ENCODE measurements around the gene HDDC2.

The HDDC2 gene

DNA sequence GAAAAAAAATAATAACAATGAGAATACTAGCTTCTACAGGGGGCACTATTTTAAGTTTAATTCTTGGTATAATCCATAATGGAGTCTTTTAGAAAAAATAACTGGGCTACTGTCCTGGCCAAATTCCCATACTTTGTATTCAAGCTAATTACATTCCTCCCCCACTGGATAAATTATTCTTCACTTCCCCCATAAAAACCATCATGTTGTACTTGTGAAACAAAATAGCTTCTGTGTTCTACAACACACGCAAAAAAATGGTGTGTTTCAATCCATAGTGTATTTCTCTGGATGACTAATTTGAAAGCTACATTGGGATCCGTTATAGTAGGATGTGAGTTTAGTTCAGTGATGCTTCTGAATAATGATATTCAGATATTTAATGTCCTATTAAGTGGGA lies 21.6 kb upstream of the HDDC2 start:
- Histone ChIP-seq H3K9ac (ENCODE audit: low read length) (no peak overlapping the region), H4K5ac (ENCODE audit: low read length) (no peak overlapping the region), H2AK5ac (ENCODE audit: low read length) (no peak overlapping the region), H3K4me2 (ENCODE audit: low read length) (no peak overlapping the region), H2BK5ac (ENCODE audit: low read length) (no peak overlapping the region), H3K23ac (ENCODE audit: low read length) (no peak overlapping the region), H3K56ac (ENCODE audit: low read length) (no peak overlapping the region), H2BK15ac (replicated peaks; ENCODE audit: low read depth) (no peak overlapping the region), H3K4ac (ENCODE audit: low read depth, low read length) (no peak overlapping the region), H2BK120ac (ENCODE audit: low read depth, low read length) (no peak overlapping the region), H3K79me2 (ENCODE audit: control insufficient read depth, insufficient read depth, low read length) (no peaks in the 10 kb centered on the region), H4K8ac (ENCODE audit: low read depth, low read length) (no peak overlapping the region), H3K18ac (ENCODE audit: low read length) (no peak overlapping the region), H3K79me1 (ENCODE audit: low read length) (no peaks in the 10 kb centered on the region), H3K4me1 (ENCODE audit: control insufficient read depth, low read depth, low read length) (no peaks in the 10 kb centered on the region), H3K4me3 (ENCODE audit: low read length) (no peak overlapping the region), H3K36me3 (ENCODE audit: control insufficient read depth, insufficient read depth, low read length) (no peaks in the 10 kb centered on the region), H3K27me3 (ENCODE audit: insufficient read depth, low read length, poor library complexity) (no peaks in the 10 kb centered on the region), H3K27ac (ENCODE audit: low read depth, low read length) (no peak overlapping the region)
- no peak for DNase-seq
- WGBS (ENCODE audit: extremely low coverage, insufficient coverage, low lambda C conversion rate), result no CpG with 5 or more reads among the region's 2 CpGs

DNA sequence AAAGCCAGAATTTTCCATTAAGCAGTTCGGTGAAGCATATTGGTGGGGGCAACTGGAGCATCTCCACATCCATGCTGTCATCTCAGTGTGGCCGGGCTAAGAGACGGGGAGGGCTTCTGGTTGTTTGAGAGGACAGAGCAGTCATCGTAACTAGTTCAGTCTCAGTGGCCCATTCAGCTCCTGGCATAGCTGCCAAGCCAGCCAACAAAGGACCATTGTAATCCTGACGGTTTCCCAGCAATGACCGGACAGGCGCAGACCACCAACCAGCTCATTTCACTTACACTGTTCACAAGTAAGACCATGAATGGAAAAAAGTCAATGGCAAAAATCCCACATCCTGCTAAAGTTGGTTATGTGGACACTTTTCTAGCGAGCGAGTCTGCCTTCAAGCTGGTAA lies 14.9 kb upstream of the HDDC2 start:
- no peak overlapping the region for H2BK5ac ChIP-seq (ENCODE audit: low read length)
- no peak overlapping the region for H3K56ac ChIP-seq (ENCODE audit: low read length)
- no peak overlapping the region for H3K23ac ChIP-seq (ENCODE audit: low read length)
- no peak overlapping the region for H2BK15ac ChIP-seq (replicated peaks; ENCODE audit: low read depth)
- no peaks in the 10 kb centered on the region for H3K27me3 ChIP-seq (ENCODE audit: insufficient read depth, low read length, poor library complexity)
- H3K27ac ChIP-seq (ENCODE audit: low read depth, low read length), result no peak overlapping the region
- WGBS (ENCODE audit: extremely low coverage, insufficient coverage, low lambda C conversion rate), result no CpG with 5 or more reads among the region's 9 CpGs
- H3K18ac ChIP-seq (ENCODE audit: low read length), result no peak overlapping the region
- no peak overlapping the region for H2BK120ac ChIP-seq (ENCODE audit: low read depth, low read length)
- no peak overlapping the region for H3K9ac ChIP-seq (ENCODE audit: low read length)
- H3K4ac ChIP-seq (ENCODE audit: low read depth, low read length), result no peak overlapping the region
- H4K8ac ChIP-seq (ENCODE audit: low read depth, low read length), result no peak overlapping the region
- no peak overlapping the region for H2AK5ac ChIP-seq (ENCODE audit: low read length)
- no peak overlapping the region for H3K4me3 ChIP-seq (ENCODE audit: low read length)
- no peak for DNase-seq
- H3K79me2 ChIP-seq (ENCODE audit: control insufficient read depth, insufficient read depth, low read length), result no peaks in the 10 kb centered on the region
- H4K5ac ChIP-seq (ENCODE audit: low read length), result no peak overlapping the region
- H3K4me1 ChIP-seq (ENCODE audit: control insufficient read depth, low read depth, low read length), result no peaks in the 10 kb centered on the region
- H3K36me3 ChIP-seq (ENCODE audit: control insufficient read depth, insufficient read depth, low read length), result no peaks in the 10 kb centered on the region
- H3K4me2 ChIP-seq (ENCODE audit: low read length), result no peak overlapping the region
- no peaks in the 10 kb centered on the region for H3K79me1 ChIP-seq (ENCODE audit: low read length)

DNA sequence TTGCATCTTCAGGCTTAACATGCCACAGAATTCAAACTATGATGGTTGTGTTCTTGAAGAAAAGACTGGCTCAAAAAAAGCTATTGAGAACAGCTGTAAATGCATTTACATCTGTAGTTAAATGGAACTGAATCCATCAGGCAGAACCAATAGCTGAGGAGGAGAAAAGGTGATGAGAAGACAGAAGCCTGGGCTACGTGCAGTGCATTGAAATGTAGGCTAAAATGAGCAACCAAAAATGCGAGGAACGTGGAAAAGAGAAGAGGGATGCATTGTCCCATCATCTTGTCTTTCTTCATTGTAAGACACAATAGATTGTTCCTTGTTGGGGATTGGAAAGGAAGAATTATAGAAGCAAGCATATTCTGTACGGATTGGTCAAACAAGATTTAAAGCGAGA lies 13.8 kb upstream of the HDDC2 start:
- no peak overlapping the region for H3K27ac ChIP-seq (ENCODE audit: low read depth, low read length)
- H3K18ac ChIP-seq (ENCODE audit: low read length), result no peak overlapping the region
- no peak overlapping the region for H3K4ac ChIP-seq (ENCODE audit: low read depth, low read length)
- no peaks in the 10 kb centered on the region for H3K79me1 ChIP-seq (ENCODE audit: low read length)
- DNase-seq, result no peak
- H3K4me3 ChIP-seq (ENCODE audit: low read length), result no peak overlapping the region
- no peak overlapping the region for H3K4me2 ChIP-seq (ENCODE audit: low read length)
- H3K9ac ChIP-seq (ENCODE audit: low read length), result no peak overlapping the region
- no peak overlapping the region for H2BK120ac ChIP-seq (ENCODE audit: low read depth, low read length)
- H3K27me3 ChIP-seq (ENCODE audit: insufficient read depth, low read length, poor library complexity), result no peaks in the 10 kb centered on the region
- H2AK5ac ChIP-seq (ENCODE audit: low read length), result no peak overlapping the region
- no peaks in the 10 kb centered on the region for H3K79me2 ChIP-seq (ENCODE audit: control insufficient read depth, insufficient read depth, low read length)
- no peaks in the 10 kb centered on the region for H3K36me3 ChIP-seq (ENCODE audit: control insufficient read depth, insufficient read depth, low read length)
- no peak overlapping the region for H2BK15ac ChIP-seq (replicated peaks; ENCODE audit: low read depth)
- no peak overlapping the region for H4K8ac ChIP-seq (ENCODE audit: low read depth, low read length)
- H3K56ac ChIP-seq (ENCODE audit: low read length), result no peak overlapping the region
- no peak overlapping the region for H3K23ac ChIP-seq (ENCODE audit: low read length)
- WGBS (ENCODE audit: extremely low coverage, insufficient coverage, low lambda C conversion rate), result no CpG with 5 or more reads among the region's 5 CpGs
- H4K5ac ChIP-seq (ENCODE audit: low read length), result no peak overlapping the region
- H2BK5ac ChIP-seq (ENCODE audit: low read length), result no peak overlapping the region
- H3K4me1 ChIP-seq (ENCODE audit: control insufficient read depth, low read depth, low read length), result no peaks in the 10 kb centered on the region

DNA sequence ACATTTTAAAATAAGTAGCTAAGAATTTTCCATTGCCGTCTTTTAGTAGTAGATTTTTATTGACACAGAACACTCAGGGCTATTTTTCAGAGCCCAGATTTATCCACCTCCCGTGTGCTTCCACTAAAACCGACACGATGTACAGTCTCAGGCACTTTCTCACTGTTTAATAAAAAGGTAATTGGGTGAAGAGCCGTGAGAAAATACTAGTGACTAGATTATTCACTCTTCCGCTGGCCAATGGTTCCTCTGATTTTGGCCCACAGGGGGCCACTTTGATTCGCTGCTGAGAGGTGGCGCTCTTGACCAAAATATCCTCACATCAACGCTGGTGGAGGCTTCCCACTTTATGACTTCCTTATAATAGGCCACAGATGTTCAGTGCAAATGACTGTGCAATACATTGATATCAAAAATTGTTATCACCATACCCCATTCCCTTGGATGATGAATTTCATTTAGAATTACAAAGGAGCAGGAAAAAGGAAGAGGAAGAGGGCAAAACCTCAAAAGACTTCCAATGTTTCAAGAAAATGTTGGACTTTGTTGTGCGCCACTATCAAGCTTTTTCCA lies 12.3 kb upstream of the HDDC2 start:
- H3K79me2 ChIP-seq (ENCODE audit: control insufficient read depth, insufficient read depth, low read length), result no peaks in the 10 kb centered on the region

DNA sequence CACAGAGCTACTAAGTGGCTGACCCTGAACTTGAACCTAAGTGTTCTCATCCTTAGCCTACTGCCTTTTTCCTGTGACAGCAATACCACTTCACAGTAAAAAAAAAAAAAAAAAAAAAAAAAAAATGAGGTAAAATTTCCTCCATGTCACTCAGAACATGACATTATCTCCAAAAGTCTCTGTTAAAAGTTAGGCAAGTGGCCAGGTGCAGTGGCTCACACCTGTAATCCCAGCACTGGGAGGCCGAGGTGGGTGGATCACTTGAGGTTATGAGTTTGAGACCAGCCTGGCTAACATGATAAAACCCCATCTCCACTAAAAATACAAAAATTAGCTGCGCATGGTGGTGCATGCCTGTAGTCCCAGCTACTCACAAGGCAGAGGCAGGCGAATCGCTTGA lies 11.2 kb upstream of the HDDC2 start:
- Histone ChIP-seq H2BK15ac (replicated peaks; ENCODE audit: low read depth) (no peak overlapping the region), H3K36me3 (ENCODE audit: control insufficient read depth, insufficient read depth, low read length) (no peaks in the 10 kb centered on the region), H3K79me1 (ENCODE audit: low read length) (no peaks in the 10 kb centered on the region), H3K18ac (ENCODE audit: low read length) (no peak overlapping the region), H3K23ac (ENCODE audit: low read length) (no peak overlapping the region), H3K56ac (ENCODE audit: low read length) (no peak overlapping the region), H2AK5ac (ENCODE audit: low read length) (no peak overlapping the region), H3K27me3 (ENCODE audit: insufficient read depth, low read length, poor library complexity) (no peaks in the 10 kb centered on the region), H3K4me2 (ENCODE audit: low read length) (no peak overlapping the region), H2BK120ac (ENCODE audit: low read depth, low read length) (no peak overlapping the region), H3K79me2 (ENCODE audit: control insufficient read depth, insufficient read depth, low read length) (no peaks in the 10 kb centered on the region), H4K8ac (ENCODE audit: low read depth, low read length) (no peak overlapping the region), H4K5ac (ENCODE audit: low read length) (no peak overlapping the region), H3K4me1 (ENCODE audit: control insufficient read depth, low read depth, low read length) (no peaks in the 10 kb centered on the region), H3K4ac (ENCODE audit: low read depth, low read length) (no peak overlapping the region), H3K27ac (ENCODE audit: low read depth, low read length) (no peak overlapping the region), H3K9ac (ENCODE audit: low read length) (no peak overlapping the region), H3K4me3 (ENCODE audit: low read length) (no peak overlapping the region), H2BK5ac (ENCODE audit: low read length) (no peak overlapping the region)
- no peak for DNase-seq
- no CpG with 5 or more reads among the region's 4 CpGs for WGBS (ENCODE audit: extremely low coverage, insufficient coverage, low lambda C conversion rate)

More for the DNA sequence above, 12.3 kb upstream of the HDDC2 start:
- Histone ChIP-seq H3K23ac (ENCODE audit: low read length) (no peak overlapping the region), H3K27me3 (ENCODE audit: insufficient read depth, low read length, poor library complexity) (no peaks in the 10 kb centered on the region), H3K27ac (ENCODE audit: low read depth, low read length) (no peak overlapping the region), H2AK5ac (ENCODE audit: low read length) (no peak overlapping the region), H3K4me2 (ENCODE audit: low read length) (no peak overlapping the region), H2BK120ac (ENCODE audit: low read depth, low read length) (peak overlapping the region; percentile 78), H3K36me3 (ENCODE audit: control insufficient read depth, insufficient read depth, low read length) (no peaks in the 10 kb centered on the region), H2BK5ac (ENCODE audit: low read length) (no peak overlapping the region), H3K9ac (ENCODE audit: low read length) (peak overlapping the region; percentile 8), H3K4ac (ENCODE audit: low read depth, low read length) (no peak overlapping the region), H3K4me3 (ENCODE audit: low read length) (no peak overlapping the region), H3K79me1 (ENCODE audit: low read length) (no peaks in the 10 kb centered on the region), H3K18ac (ENCODE audit: low read length) (no peak overlapping the region), H3K4me1 (ENCODE audit: control insufficient read depth, low read depth, low read length) (no peaks in the 10 kb centered on the region), H3K56ac (ENCODE audit: low read length) (peak overlapping the region; percentile 50), H4K5ac (ENCODE audit: low read length) (no peak overlapping the region), H2BK15ac (replicated peaks; ENCODE audit: low read depth) (no peak overlapping the region), H4K8ac (ENCODE audit: low read depth, low read length) (no peak overlapping the region)
- peak; percentile 73 for DNase-seq
- WGBS (ENCODE audit: extremely low coverage, insufficient coverage, low lambda C conversion rate), result no CpG with 5 or more reads among the region's 10 CpGs

DNA sequence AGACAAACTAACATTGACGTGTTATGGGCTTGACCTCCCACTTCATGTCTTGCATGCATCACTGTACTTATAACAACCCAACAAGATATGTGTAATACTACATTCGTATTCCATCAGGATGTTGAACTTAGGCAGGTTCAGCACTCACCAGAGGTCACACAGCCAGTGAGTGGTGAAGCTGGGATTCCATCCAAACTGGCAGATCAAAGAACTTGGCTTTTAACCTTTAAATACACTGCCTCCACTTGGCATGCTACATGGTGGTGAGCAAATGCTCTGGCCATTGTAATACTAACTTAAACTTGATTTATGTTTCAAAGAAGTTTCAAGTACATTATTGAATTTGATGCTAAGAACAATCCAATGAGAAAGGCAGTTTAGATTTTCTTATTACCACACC lies 10.7 kb upstream of the HDDC2 start:
- WGBS (ENCODE audit: extremely low coverage, insufficient coverage, low lambda C conversion rate), result no CpG with 5 or more reads among the region's 2 CpGs

More for the DNA sequence above, 10.7 kb upstream of the HDDC2 start:
- no peak overlapping the region for H3K27ac ChIP-seq (ENCODE audit: low read depth, low read length)
- no peaks in the 10 kb centered on the region for H3K4me1 ChIP-seq (ENCODE audit: control insufficient read depth, low read depth, low read length)
- DNase-seq, result no peak
- H2BK120ac ChIP-seq (ENCODE audit: low read depth, low read length), result no peak overlapping the region
- no peak overlapping the region for H3K9ac ChIP-seq (ENCODE audit: low read length)
- no peak overlapping the region for H2BK5ac ChIP-seq (ENCODE audit: low read length)
- H2AK5ac ChIP-seq (ENCODE audit: low read length), result no peak overlapping the region
- peak overlapping the region; percentile 17 for H3K56ac ChIP-seq (ENCODE audit: low read length)
- H3K79me1 ChIP-seq (ENCODE audit: low read length), result no peaks in the 10 kb centered on the region
- H3K4me3 ChIP-seq (ENCODE audit: low read length), result no peak overlapping the region
- H3K27me3 ChIP-seq (ENCODE audit: insufficient read depth, low read length, poor library complexity), result no peaks in the 10 kb centered on the region
- no peak overlapping the region for H3K4me2 ChIP-seq (ENCODE audit: low read length)
- no peak overlapping the region for H3K23ac ChIP-seq (ENCODE audit: low read length)
- peak overlapping the region; percentile 3 for H3K4ac ChIP-seq (ENCODE audit: low read depth, low read length)
- no peak overlapping the region for H4K5ac ChIP-seq (ENCODE audit: low read length)
- no peaks in the 10 kb centered on the region for H3K36me3 ChIP-seq (ENCODE audit: control insufficient read depth, insufficient read depth, low read length)
- no peak overlapping the region for H2BK15ac ChIP-seq (replicated peaks; ENCODE audit: low read depth)
- H3K79me2 ChIP-seq (ENCODE audit: control insufficient read depth, insufficient read depth, low read length), result no peaks in the 10 kb centered on the region
- H4K8ac ChIP-seq (ENCODE audit: low read depth, low read length), result no peak overlapping the region
- H3K18ac ChIP-seq (ENCODE audit: low read length), result no peak overlapping the region
